Erythroblast (primary cell): Measurements from ENCODE around the gene FAIM2.

Source experiments
- DNase-seq, 2 experiments: peaks; one replicate each; lab custom pipeline; 2025; lab: John Stamatoyannopoulos, UW
- GATA1 ChIP-seq: IDR thresholded peaks from 2 replicates; pipeline ENCODE4 v1.6.1; 2011; ENCODE audit warnings: low read depth, mild to moderate bottlenecking, control low read depth, low read length, moderate library complexity
- POLR2A ChIP-seq: IDR thresholded peaks from 2 replicates; pipeline ENCODE4 v1.6.1; 2011; ENCODE audit warnings: mild to moderate bottlenecking, low read length

FAIM2 gene

GRCh38 chr12:49903700-49904423 is at the start of gene FAIM2:
FAIM2 (minus strand) TSS chr12:49903900; CDS start chr12:49903792, 108 bp downstream.
- TF ChIP-seq POLR2A, result no peak
- no peak for TF ChIP-seq GATA1
- peak; percentile 30 to 48 for DNase-seq

GRCh38 chr12:49953151-49953550 is 49.5 kb upstream of the FAIM2 start:
- TF ChIP-seq POLR2A (no peak), GATA1 (no peak)
- no peak for DNase-seq

- TF ChIP-seq GATA1 (no peak), POLR2A (peak; percentile 13)
These were observed 48.8 kb upstream of the FAIM2 start for GRCh38 chr12:49952391-49953055.

GRCh38 chr12:49951411-49952240 is 47.9 kb upstream of the FAIM2 start:
- TF ChIP-seq POLR2A (no peak), GATA1 (no peak)

More at GRCh38 chr12:49952391-49953055, 48.8 kb upstream of the FAIM2 start:
- no peak for DNase-seq

GRCh38 chr12:49950273-49951251 is 46.9 kb upstream of the FAIM2 start, which contains the start of gene AQP2:
AQP2 (plus strand) TSS chr12:49950737; CDS start chr12:49950831, 94 bp downstream.
- DNase-seq, result peak in 1 of 2 experiments; percentile 17
- peak; percentile 21 for TF ChIP-seq POLR2A
- TF ChIP-seq GATA1, result no peak

More at GRCh38 chr12:49951411-49952240, 47.9 kb upstream of the FAIM2 start:
- no peak for DNase-seq

GRCh38 chr12:49949866-49950265 is 46.2 kb upstream of the FAIM2 start:
- no peak for DNase-seq
- TF ChIP-seq POLR2A, result no peak
- TF ChIP-seq GATA1, result no peak

GRCh38 chr12:49948866-49949845 is 45.5 kb upstream of the FAIM2 start:
- peak; percentile 31 to 58 for DNase-seq
- TF ChIP-seq GATA1 (no peak), POLR2A (no peak)

GRCh38 chr12:49947593-49948226 is 44.0 kb upstream of the FAIM2 start:
- TF ChIP-seq POLR2A, result no peak
- TF ChIP-seq GATA1, result no peak

GRCh38 chr12:49946497-49946896 is 42.8 kb upstream of the FAIM2 start:
- TF ChIP-seq GATA1 (no peak), POLR2A (no peak)
- no peak for DNase-seq

More at GRCh38 chr12:49947593-49948226, 44.0 kb upstream of the FAIM2 start:
- no peak for DNase-seq

- DNase-seq, result no peak
These were observed 42.4 kb upstream of the FAIM2 start for GRCh38 chr12:49946086-49946485.

GRCh38 chr12:49945394-49946080 is 41.8 kb upstream of the FAIM2 start:
- TF ChIP-seq POLR2A (peak; percentile 30), GATA1 (no peak)
- DNase-seq, result peak; percentile 83 to 90

More at GRCh38 chr12:49946086-49946485, 42.4 kb upstream of the FAIM2 start:
- TF ChIP-seq POLR2A (no peak), GATA1 (no peak)
